Uterus (tissue), 2 donors: ENCODE results near the gene IFITM5.

Source experiments
- POLR2A ChIP-seq, 2 donors: fragments of 450-650 bp; IDR thresholded peaks; one replicate each; pipeline ENCODE4 v1.6.1; 2016; ENCODE audit warnings: antibody characterized with exemption in 2 of 2, mild to moderate bottlenecking in 1 of 2, moderate library complexity in 1 of 2
- TF ChIP-seq, protein P1 (sequence below), 4 experiments: fragments of 200-600 bp in 2 of 4; fragments of 450-650 bp in 2 of 4; sonication (generic) in 2 of 4; IDR thresholded peaks; one replicate each; pipeline ENCODE4 v1.5.1; 2016 to 2019; ENCODE audit warnings: antibody characterized with exemption in 4 of 4, mild to moderate bottlenecking in 2 of 4, moderate library complexity in 1 of 4

DNA sequence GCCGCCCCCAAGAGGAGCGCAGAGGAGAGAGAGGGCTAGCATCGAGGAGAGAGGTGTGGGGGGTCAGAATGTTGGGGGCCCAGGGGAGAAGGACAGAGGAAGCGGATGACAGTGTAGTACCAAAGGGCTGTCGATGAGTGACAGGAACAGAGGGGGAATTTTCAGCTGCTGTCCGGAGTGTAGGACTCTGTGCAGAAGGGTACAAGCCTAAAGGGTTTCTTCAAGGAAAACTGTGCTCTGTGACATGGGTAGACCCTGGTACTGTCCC lies 26.5 kb downstream of the IFITM5 start:
- TF ChIP-seq, protein P1, sequence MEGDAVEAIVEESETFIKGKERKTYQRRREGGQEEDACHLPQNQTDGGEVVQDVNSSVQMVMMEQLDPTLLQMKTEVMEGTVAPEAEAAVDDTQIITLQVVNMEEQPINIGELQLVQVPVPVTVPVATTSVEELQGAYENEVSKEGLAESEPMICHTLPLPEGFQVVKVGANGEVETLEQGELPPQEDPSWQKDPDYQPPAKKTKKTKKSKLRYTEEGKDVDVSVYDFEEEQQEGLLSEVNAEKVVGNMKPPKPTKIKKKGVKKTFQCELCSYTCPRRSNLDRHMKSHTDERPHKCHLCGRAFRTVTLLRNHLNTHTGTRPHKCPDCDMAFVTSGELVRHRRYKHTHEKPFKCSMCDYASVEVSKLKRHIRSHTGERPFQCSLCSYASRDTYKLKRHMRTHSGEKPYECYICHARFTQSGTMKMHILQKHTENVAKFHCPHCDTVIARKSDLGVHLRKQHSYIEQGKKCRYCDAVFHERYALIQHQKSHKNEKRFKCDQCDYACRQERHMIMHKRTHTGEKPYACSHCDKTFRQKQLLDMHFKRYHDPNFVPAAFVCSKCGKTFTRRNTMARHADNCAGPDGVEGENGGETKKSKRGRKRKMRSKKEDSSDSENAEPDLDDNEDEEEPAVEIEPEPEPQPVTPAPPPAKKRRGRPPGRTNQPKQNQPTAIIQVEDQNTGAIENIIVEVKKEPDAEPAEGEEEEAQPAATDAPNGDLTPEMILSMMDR (IDR thresholded peaks at IDR 0.05) = no peak
- no peak for TF ChIP-seq POLR2A (IDR thresholded peaks at IDR 0.05)
